Kidney (tissue), 14 donors: ENCODE measurements around the gene UNKL. TPM values are rescaled to one million over a fixed set of nuclear protein-coding genes. Genes with fewer than 3 reads are reported as not detected.

ENCODE experiments used
- DNase-seq, 5 donors: peaks; one replicate each; pipeline ENCODE4 v3.0.0-alpha.2; 2013 to 2020
- FAIRE-seq: peaks from 2 replicates; lab custom pipeline; 2012; peaks lifted over from hg19 to GRCh38; lab: Jason Lieb, UNC
- H3K27ac ChIP-seq, 2 donors: one replicate each; pipeline ENCODE4 v1.7.0; 2013; ENCODE audit warnings: low read depth in 2 of 2, low read length in 2 of 2, inconsistent platforms in 1 of 2
- H3K27me3 ChIP-seq: one replicate; pipeline ENCODE4 v1.7.1; 2013; ENCODE audit warnings: low read length, inconsistent platforms; ENCODE audit not compliant: control insufficient read depth, insufficient read depth
- H3K36me3 ChIP-seq, 3 donors: one replicate each; pipeline versions ENCODE4 v1.7.0 to v1.7.1; 2013; ENCODE audit warnings: low read length in 3 of 3, control low read depth in 1 of 3, inconsistent platforms in 1 of 3; ENCODE audit not compliant: insufficient read depth in 3 of 3, control insufficient read depth in 2 of 3
- H3K4me1 ChIP-seq, 3 donors: one replicate each; pipeline versions ENCODE4 v1.7.0 to v1.7.1; 2013; ENCODE audit warnings: low read length in 3 of 3, inconsistent platforms in 1 of 3, low read depth in 1 of 3; ENCODE audit not compliant: control insufficient read depth in 2 of 3, insufficient read depth in 2 of 3
- H3K4me3 ChIP-seq, 3 donors: one replicate each; pipeline versions ENCODE4 v1.7.0 to v1.8.1; 2013; ENCODE audit warnings: low read length in 3 of 3, control low read depth in 1 of 3, inconsistent platforms in 1 of 3
- H3K9ac ChIP-seq, 3 donors: one replicate each; pipeline versions ENCODE4 v1.7.0 to v1.7.1; 2013; ENCODE audit warnings: low read length in 3 of 3, control low read depth in 1 of 3, inconsistent platforms in 1 of 3
- H3K9me3 ChIP-seq, 3 donors: one replicate each; pipeline versions ENCODE4 v1.7.0 to v1.7.1; 2013; ENCODE audit warnings: low read length in 3 of 3, control low read depth in 1 of 3, inconsistent platforms in 1 of 3; ENCODE audit not compliant: control insufficient read depth in 2 of 3, insufficient read depth in 1 of 3
- CTCF ChIP-seq: IDR thresholded peaks from 3 replicates; pipeline ENCODE4 v1.5.1; 2012; ENCODE audit warnings: mild to moderate bottlenecking, moderate library complexity, borderline replicate concordance; ENCODE audit not compliant: insufficient read depth; ENCODE audit errors: extremely low read depth
- intact Hi-C: fragments of 100-400 bp; cut with DNase I; formaldehyde crosslinking; loops from one replicate; pipeline ENCODE4 v1.11.1; 2022
- polyA plus RNA-seq: library from polyadenylated mRNA; stranded (reverse); fragments of 350-450 nt; fragmentation: Illumina TruSeq; extraction: RNeasy Lipid Tissue Mini Kit (QIAGEN cat#74804); gene quantifications from one replicate; pipeline ENCODE4 v1.2.3, GENCODE V29; 2014; ENCODE audit warnings: low read depth, low replicate concordance; ENCODE audit not compliant: insufficient read depth
- total RNA-seq: library from RNA; stranded (reverse); fragmentation: NEBNext Ultra II Directional; extraction: Animal tissue kit (Norgen Biotek cat#: 25700); gene quantifications from one replicate; pipeline ENCODE4 v1.2.1, GENCODE V29; 2021
- donor health status: control.
- donor health status: control.
- donor health status: control.
- donor health status: control.
- donor health status: control.
- donor health status: DM: yes; HTN: yes; CAD: no.
- donor health status: Normal renal cell carcinoma (clear cell type).

UNKL gene
- total and polyA plus RNA-seq, 2 donors from 2014 or later, result 5.5 to 26.0 TPM

GRCh38 chr16:1443980-1444729 lies 29.7 kb upstream of the UNKL start, which contains the start of gene CCDC154:
Gene CCDC154, minus strand, starts transcription at chr16:1444556. Its CDS starts 234 bp downstream, at chr16:1444322.
- TF ChIP-seq CTCF, result no peak
- Histone ChIP-seq H3K4me3 (no peak within 1 kb of the TSS), H3K9me3 (no peaks in the 10 kb centered on the region), H3K4me1 (no peaks in the 10 kb centered on the region), H3K27ac (no peak within 1 kb of the TSS), H3K27me3 (no peaks in the 10 kb centered on the region), H3K36me3 (peaks cover 0 to 5% (median 0%) of the 10 kb centered on the region in 3 donors), H3K9ac (no peak within 1 kb of the TSS)
- FAIRE-seq (no peak), DNase-seq (no peak)
- intact Hi-C loops, result no loop called here

- TF ChIP-seq CTCF, result no peak
- no peak overlapping the region for H3K27ac ChIP-seq
- no peaks in the 10 kb centered on the region for H3K27me3 ChIP-seq
- intact Hi-C loops, result no loop called here
- no peak overlapping the region for H3K9ac ChIP-seq
- H3K4me1 ChIP-seq, result no peaks in the 10 kb centered on the region
- DNase-seq (no peak), FAIRE-seq (no peak)
- H3K9me3 ChIP-seq, result no peaks in the 10 kb centered on the region
- H3K4me3 ChIP-seq, result no peak overlapping the region
- peaks cover 0 to 5% (median 0%) of the 10 kb centered on the region in 3 donors for H3K36me3 ChIP-seq
Observed at GRCh38 chr16:1443403-1443973, 29.0 kb upstream of the UNKL start.

GRCh38 chr16:1442697-1443096 lies 28.2 kb upstream of the UNKL start:
- H3K9me3 ChIP-seq, result no peaks in the 10 kb centered on the region

More at GRCh38 chr16:1442697-1443096, 28.2 kb upstream of the UNKL start:
- Histone ChIP-seq H3K27me3 (no peaks in the 10 kb centered on the region), H3K36me3 (no peaks in the 10 kb centered on the region), H3K4me3 (no peak overlapping the region), H3K4me1 (no peaks in the 10 kb centered on the region), H3K9ac (no peak overlapping the region), H3K27ac (no peak overlapping the region)
- no peak for TF ChIP-seq CTCF
- DNase-seq (no peak), FAIRE-seq (no peak)
- intact Hi-C loops, result no loop called here
